NOMO-1 treated with DMSO at 0.1 percent for 48 hours (cell line): ENCODE data around the gene ADAMTS6.
"Not testable (repeated sequence)": the region's sequence is repeated elsewhere in the genome, so short reads cannot be mapped to it uniquely, and the experiment has no call there.

Source experiments
- DNase-seq: peaks from one replicate; lab custom pipeline; 2025; ENCODE audit not compliant: unreplicated experiment; lab: John Stamatoyannopoulos, UW

ADAMTS6 gene

DNA sequence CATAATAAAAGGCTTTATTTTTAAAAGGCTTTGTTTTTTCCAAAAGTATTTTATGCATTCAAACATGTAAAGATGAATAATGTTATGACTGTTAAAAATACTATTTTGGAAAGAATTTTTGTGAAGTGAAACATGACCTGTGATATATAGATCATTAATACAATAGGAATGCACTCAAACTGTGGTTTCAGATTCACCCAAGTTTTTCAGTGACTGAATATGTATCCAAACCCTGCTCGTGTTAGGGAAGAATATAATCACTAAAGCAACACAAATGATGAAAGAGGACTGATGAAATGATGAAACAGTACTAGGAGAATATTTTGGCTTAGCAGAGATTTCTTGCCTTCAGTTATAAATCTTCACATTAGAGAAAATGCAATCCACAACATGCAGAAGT is 278.0 kb downstream of the ADAMTS6 start:
- DNase-seq = no peak

DNA sequence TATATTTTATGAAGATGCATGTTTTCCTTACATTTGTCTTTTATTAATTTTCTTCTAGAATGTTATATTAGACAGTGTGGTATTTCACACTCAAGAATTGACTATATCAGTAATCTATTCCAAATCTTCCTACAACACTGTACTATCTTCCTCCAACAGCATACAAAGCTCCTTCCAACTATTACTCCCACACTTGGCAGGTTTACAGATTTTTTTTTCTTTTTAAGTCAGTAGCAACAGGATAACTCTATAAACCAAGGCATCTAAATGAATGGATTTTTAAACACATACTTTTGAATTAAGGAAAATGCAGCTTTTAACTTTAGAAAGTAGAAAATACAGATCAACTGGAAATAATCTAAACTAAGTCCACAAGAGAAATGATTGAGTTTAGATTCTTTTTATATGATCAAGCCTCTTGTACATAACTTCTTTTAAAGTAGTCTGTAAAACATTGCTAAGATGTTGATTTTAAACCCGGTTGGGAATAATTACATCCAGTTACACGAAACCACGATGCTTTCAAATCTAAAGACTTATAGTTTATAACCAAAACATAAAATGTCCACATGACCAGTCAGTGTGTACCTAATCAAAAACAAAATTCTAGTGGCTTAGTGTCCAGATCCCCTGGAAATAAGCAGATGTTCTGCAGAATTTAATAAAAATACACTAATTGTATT is 281.6 kb downstream of the ADAMTS6 start:
- no peak for DNase-seq

DNA sequence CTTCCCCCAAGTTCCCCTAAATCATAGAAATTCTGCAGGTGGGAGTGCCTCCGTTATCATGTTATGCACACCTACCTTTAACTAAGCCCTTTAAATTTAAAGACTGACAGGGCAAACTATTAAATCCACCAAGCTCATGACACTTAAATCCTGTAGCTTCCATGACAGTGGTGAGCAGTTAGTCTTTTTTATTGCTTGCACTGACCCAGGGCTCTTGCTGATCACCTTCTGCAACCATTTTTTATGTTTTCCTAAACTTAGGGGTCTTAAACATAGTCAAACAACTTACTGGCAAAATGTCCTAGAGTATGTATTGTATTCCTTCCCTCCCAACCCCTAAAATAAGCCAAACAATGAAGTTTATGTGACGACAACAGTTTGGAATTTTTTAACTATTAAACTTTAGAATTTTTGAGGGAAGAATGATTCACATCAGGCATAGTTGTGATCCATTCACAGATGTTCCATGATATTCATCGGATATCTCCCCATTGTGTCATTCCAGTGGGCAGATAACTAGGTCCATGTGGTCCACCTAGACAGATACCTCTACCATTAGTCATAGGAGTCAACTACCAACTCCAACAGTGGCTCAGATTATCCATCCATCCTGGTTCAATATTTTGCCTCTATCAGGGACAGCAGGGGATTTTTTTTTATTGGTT is 283.1 kb downstream of the ADAMTS6 start:
- DNase-seq = no peak

DNA sequence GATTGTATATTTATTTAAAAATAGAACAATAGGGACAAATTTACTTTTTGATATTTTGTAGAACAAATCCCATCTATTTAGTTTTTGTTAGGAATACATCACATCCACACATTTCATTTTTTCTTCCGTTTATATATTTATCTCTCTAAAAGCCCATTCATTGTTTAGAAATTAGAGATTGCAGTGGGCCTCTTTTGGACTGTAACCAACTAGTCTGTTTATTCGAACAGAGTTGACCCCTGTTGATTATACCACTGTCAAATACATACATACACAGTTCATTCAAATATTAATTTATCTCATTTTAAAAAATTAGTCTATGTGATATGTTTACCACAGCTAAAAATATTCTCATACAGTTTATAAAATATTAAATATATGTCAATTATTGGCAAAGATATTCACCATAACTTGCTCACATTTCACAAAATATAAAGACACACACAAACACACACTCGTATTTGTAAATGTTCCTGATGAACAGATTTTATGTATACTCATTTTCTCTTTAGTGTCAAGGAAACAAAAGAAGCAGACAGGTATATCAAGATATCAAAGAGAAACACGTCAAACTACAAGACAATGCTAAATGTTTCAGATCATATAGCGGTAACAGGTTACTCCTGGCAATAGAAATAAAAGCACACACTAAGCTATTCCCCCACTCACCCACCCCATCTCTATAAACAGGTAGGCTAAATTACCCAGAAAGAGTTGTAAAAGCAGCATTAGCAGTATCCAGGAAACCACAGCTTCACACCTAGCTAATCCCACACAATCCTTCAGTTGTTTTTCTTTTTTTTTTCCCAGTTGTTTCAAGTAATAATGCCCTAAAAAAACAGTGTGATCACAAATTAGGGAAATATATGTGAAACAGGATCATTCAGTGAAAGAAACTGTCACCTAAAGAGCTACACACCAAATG is 283.9 kb downstream of the ADAMTS6 start:
- DNase-seq = no peak

DNA sequence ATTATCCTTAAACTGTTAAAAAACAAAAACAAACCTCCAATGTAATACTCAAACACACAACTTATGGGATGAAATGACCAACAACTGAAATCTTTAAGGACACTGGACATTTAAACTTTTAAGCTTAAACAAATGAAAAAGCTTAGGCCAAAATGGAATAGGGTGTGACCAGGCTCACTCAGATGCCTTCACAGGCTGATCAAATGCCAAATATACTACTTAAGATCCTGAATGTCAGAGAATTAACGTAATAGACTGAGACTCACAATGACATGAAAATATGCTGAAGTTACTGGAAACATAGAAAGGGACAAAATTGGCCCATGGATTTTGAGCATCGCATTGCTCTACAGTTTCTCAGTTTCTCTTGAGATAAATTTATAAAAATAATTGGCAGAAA is 286.8 kb downstream of the ADAMTS6 start:
- no peak for DNase-seq

DNA sequence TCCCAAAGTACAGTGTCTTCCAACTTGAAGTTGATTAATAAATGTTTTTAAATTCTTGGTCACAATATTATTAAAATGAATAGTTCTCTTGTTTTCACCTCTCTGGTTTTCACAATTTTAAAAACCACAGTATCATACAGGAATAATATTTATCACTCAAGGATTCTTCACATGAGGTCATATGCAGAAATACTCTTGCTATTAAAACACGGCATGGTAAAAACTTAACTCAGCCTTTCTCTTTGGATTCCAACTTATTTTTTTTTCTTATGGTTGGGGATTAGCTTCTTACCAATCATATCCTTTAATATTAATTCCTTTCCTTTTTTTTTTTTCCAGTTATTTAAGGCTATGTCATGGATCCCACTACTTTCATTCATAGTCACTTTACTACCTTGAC is 289.4 kb downstream of the ADAMTS6 start:
- no peak for DNase-seq

DNA sequence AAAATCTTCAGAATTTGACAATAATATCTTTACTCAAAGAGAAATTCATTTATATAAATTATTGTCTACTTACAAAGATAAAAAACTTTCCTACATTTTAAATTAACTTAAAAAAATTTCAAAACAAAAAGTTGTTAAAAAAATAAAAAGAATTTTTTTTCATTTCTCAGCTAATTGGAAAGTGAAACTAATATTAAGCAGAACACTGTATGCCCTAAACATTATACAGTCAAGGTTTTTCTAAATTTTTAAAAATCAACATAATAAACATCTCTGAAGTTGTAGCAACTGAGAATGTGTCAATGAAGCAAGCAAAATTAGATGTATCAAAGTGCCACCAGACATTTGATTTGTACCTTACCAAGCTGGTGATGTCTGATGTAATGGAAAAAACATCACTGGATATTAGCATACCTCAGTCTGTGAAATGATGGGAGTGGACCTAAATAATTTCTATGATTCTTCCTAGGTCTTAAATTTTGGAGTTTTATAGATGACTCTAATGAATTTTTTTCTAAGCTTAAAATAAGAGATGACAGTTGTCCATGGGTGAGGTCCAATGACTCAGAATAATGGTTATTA is 290.1 kb downstream of the ADAMTS6 start:
- no peak for DNase-seq

DNA sequence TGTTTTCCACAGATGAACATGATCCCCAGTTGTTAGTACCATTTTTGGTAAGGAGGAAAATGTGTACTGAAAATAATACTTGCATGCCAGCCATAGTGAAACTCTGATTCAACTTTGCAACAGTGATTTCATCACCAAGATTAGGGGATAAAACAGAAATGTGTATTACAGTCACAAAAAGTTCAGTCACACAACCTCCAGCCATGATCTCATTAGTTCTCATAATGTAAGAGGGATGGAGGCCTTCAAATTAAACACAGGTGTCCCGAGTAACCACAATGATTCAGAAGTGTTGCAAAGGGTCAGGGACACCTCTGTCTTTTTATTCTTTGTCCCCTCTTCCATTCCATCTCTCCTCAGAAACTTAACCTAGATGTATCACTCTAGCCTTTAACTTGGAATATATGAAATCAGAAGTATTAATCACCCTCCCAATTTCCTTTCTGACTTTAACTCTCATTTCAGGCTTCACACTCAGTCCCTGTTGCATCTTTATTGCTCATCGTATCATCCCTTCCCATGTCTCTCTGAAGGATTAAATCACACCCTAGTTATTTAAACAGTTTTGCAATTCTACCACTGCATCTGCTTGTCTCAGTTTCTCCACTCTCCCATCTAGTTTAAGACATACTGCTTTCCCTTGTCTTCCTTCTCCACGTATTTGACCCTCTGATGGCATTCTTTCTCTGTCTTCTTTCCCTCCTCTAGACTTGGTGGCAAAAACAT is 291.2 kb downstream of the ADAMTS6 start:
- no peak for DNase-seq

DNA sequence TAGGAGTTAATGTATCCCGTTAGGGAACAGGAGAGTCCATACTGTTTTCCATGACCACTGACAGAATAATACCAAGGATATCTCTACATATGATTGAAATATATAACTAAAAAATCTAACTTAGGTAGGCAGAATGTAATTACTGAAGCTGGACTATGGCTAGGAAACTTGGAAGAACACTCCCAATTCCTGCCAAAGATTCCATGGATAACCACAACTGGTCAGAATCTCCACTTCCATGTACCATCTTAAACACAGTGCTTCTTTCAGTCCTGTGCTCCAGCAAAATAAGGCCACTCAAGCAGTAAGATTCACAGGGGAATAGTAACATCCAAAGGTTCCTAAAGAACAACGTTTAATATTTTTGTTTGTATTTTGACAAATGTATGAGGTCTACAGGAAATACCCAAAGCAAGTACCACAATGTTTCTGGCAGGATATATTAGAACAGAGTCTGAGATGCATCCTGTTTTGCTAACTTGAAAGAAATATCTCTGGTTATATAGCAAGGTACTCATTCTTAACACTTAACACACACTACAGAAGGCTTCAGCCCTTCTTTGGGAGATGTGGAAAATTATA is 295.0 kb downstream of the ADAMTS6 start:
- DNase-seq = no peak

DNA sequence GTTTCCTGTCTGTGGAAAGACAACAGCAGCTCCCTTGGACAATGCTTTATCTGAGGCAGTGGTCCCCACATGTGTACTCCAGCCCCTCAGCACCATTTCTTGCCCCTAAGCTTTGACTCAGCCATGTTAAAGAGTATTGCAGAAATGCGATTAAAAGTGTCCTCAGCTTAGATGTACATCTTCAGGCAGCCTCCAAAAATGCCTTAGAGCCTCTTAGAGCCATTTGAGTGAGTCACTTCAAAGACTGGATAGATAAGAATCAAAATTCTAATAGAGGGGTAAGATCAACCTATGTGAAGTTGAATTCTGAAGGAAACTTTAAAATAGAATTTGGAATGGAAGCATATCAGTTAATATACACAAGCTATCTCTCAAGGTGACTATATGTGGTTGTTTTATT is 296.3 kb downstream of the ADAMTS6 start:
- DNase-seq = no peak

DNA sequence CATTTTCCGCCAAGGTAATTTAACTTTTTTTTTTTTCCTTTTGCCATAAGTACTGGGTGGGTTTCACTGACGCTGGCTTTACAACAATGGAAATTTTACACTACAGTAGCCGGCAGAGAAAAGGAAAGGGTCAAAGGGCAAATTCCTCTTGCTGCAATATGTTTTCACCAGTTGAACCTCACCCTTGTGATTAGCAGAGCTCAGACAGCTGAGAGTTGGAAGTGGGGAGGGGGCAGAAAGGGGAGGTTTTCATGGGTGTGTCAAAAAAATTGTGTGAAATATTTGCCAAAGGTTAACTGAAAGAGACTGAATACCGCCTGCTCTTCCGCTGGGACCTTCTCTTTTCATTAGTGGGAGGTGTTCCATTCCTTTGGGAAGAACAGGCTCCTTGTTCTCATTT is 296.9 kb downstream of the ADAMTS6 start:
- no peak for DNase-seq

DNA sequence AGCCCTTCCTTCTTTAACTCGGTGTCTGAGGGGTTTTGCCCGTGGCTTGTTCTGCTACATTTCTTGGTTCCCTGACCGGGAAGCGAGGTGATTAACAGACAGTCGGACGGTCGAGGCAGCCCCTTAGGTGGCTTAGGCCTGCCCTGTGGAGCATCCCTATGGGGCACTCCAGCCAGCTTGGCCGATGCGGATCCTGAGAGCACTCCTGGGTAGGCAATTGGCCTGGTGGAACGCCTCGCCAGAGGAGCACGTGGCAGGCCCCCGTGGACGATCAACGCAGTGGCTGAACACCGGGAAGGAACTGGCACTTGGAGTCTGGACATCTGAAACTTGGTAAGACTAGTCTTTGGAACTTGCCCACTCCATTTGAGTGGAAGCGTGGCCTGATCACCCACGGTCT is 307.5 kb downstream of the ADAMTS6 start:
- not testable (repeated sequence) for DNase-seq

DNA sequence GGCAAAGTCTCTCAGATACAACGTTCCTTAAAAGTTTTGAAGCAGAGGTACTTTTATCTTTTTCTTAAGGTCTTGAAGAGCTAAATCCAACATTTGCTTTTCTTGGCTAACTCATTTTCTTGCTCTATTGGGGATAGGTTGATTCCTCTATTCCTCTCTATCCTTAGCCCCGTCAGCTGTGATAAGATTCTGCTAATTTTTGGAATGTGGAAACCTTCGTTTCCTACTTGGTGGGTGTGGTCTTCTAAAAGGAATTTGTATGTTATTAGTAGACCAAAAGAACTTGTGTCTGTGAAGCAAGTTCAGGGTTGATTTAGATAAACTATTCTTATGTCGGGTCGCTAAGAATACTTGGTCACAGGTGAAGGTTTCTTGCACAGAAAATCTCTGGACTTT is 308.6 kb downstream of the ADAMTS6 start:
- DNase-seq = no peak

DNA sequence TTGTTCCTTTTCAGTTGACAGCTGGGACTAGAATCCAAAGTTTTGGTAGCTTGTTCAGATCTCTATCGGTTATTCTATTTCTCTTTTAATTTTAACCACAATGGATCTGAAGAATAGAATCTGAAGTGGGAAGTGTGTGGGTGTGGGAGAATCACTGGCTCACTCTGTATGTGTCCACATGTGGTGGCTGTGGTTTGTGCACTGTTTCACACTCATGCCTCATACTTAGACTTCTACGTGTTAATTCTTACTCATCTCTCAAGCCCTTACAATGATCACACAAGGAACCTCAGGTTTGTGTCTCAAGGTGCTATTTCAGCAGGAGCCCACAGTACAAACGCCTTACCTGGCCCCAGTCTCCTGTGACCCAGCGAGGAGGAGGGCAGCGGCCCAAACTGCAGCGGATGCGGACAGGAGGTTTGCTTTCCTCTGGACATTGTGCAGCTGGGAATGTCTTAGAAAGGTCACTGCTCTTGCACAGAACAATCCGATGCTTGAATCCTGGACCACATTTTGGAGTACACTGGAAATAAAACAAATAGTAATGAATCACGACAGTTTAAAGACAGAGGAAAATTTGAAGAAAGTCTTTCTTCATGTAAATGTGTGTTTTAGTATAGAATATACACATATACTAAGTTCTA is 309.1 kb downstream of the ADAMTS6 start:
- DNase-seq = no peak

DNA sequence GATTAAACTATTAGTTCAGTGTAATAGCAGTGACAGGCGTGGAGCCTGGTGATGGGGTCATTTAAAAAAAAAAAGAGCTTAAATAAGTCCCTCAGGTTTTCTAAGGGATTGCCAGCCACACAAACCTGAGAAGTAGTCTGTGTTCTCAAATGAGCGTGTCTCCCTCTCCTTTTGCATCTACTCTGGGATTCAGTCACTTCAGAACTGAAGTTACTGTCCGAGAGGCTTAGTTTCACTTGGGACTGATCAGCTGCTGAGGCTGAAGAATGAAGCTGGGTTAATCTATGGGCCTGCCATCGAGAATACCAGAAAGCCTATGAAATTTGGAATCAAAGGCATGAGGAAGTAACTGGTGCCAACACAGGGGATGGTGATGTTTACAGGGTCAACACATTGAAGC is 310.1 kb downstream of the ADAMTS6 start:
- no peak for DNase-seq

DNA sequence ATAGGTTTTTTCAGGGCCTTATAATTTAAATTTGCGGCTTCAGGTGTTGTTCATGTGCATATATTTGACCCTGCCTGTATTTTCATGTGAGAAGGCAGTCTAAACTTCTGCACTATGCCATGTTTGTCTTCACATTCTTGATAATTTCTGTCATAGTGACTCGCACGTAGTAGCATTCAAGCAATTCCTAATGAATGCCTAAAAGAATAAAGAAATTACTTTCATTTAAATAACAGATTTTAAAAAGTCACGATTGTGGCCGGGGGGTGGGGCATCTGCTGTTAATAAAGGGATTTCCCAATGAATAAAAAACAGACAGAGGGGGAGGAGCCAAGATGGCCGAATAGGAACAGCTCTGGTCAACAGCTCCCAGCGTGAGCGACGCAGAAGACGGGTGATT is 318.0 kb downstream of the ADAMTS6 start:
- DNase-seq = no peak

DNA sequence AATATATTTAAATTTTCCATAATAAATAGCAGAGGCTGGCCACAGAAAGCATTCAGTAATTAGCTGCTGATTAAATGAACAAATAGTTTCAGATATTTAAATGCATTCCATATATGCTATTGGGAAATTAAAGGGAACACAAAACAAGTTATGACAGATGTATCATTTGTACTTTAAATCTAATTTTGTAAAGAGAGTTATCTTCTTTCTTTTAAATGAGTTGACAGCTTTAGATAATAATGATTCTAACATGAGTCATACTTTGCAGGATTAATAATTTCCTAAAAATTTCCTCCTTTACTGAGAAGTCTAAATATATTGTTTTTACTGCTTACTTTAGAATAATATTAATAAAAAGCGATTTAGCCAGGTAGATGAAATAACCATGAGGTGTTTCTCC is 320.1 kb downstream of the ADAMTS6 start:
- DNase-seq = no peak

DNA sequence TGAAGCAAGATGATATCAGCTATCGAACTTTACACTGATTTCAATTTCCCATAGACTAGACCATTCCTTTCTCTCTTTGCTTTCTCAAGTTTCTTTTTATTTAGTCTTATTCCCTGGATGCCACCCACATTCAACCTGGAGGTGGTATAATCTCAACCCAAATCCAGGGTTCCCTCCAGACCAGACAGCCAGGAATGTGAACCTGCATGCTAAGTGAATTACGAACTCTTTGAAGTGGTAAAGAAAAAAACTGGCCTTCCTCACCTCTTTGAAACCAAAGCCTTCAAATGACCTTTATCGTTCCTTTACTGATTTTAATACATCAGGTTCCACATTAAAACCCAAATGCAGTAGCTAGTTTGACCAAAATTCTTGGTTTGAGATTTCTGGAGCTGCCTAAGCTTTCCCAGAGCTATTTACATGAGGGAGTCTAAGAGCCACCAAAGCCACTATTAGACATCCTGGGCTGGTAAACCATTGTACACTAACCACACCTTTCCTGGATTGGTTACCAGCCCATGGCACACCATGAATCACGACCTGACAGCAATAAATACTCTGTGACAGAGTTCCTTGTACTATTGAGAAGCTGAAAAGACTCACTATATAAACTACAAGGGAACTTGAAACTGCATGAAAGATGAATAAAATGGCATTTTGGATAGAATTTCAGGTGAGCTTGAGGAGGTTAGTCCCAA is 323.7 kb downstream of the ADAMTS6 start:
- no peak for DNase-seq

DNA sequence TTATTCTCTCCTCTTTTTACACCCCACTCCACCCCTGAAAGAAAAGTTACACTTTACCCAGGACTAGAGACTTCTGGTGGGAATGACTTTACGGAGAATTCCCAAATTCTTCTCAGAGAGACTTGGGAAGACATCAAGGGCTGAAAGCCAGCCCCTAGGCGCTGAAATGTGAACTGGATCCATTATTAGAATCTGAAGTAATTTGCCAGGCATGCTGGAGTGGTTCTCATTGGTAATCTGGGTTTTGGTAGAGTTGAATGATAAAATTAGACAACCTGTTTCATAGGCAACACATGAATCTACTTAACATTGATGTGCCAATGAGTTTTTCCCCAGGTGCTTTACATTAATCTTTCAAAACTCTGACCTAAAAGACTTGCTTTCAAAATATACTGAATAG is 324.8 kb downstream of the ADAMTS6 start:
- DNase-seq = no peak
